HG02759 (cell line): ENCODE results near the gene LUC7L3.
"Not testable (repeated sequence)": the region's sequence is repeated elsewhere in the genome, so short reads cannot be mapped to it uniquely, and the experiment has no call there.

Source experiments
- ATAC-seq: cut with Tn5 transposase; IDR thresholded peaks from one replicate; pipeline ENCODE4 v1.9.1; 2021; ENCODE audit warnings: mild to moderate bottlenecking, moderate library complexity; ENCODE audit not compliant: unreplicated experiment

LUC7L3 gene

DNA sequence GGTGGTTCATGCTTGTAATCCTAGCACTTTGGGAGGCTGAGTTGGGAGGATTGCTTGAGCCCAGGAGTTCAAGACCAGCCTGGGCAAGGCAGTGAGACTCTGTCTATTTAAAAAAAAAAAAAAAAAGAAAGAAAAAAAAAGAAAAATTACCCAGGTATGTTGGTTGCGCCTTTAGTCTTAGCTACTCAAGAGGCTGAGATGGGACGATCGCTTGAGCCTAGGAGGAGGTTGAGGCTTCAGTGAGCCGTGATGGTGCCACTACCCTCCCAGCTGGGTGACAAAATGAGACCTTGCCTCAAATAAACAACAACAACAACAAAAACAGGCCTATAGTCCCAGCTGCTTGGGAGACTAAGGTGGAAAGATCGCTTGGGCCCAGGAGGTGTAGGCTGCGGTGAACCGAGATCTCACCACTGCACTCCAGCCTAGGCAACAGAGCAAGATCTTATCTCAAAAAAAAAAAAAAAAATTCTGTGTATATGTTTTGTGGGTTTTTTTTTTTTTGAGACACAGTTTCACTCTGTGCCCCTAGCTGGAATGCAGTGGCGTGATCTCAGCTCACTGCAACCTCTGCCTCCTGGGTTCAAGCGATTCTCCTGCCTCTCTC, 60.4 kb downstream of the LUC7L3 start:
- no peak for ATAC-seq

GRCh38 chr17:50781167-50781566, 61.8 kb downstream of the LUC7L3 start:
- no peak for ATAC-seq

DNA sequence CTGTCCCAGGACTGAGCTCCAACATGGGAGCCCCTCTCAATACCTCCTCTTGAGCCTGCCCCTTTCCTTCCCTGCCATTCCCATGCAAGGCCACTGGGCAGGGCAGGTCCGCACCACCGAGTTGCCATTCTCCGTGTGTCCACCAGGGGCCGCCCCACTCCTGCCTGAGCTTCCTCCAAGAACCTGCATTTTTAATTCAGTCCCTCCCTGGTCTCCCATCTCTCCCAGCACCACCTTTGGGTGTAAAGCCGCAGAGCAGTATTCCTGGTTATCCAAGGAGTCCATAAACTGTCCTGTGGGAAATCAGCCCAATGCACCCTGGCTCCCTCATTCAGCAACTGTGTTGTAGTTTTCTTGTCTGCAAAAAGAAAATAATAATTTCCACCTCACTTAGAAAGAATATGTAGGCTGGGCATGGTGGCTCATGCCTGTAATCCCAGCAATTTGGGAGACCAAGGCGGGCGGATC, 63.8 kb downstream of the LUC7L3 start:
- ATAC-seq = peak; percentile 61

DNA sequence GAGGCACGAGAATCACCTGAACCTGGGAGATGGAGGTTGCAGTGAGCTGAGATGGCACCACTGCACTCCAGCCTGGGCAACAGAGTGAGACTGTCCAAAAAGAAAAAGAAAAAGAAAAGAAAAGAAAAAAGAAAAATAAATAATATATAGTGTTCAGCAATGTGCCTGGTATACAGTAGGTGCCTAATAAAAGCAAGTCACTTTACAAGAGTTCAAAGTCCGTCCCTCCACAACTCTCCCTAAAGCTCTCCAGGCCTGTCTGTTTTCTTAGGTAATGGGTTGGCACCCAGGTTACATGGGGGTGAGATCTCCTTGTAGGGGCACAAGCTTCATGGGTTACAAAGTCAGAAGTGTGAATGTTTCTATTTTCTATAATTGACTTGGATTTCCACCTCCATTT, 64.5 kb downstream of the LUC7L3 start:
- no peak for ATAC-seq

DNA sequence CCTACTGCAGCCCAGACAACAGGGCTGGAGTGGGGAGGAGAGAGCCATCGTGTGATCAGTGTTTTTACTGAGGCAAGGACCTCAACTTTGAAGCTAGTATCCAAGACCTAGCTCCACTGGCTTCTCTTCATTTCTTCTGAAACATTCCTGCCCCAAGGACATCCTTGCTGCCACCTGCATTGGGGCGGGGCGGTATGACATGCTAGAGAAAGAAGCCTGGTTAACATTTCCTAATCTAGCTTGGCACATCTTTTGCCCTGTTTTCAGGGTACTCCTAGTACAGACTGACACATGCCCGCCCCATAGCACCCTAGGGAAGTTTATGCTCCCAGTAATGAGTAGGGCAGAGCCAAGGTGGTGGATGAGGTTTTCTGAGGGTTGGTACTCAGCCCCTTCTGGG, 65.7 kb downstream of the LUC7L3 start:
- no peak for ATAC-seq

- ATAC-seq = no peak
These were observed 66.7 kb downstream of the LUC7L3 start for GRCh38 chr17:50785946-50786570.

DNA sequence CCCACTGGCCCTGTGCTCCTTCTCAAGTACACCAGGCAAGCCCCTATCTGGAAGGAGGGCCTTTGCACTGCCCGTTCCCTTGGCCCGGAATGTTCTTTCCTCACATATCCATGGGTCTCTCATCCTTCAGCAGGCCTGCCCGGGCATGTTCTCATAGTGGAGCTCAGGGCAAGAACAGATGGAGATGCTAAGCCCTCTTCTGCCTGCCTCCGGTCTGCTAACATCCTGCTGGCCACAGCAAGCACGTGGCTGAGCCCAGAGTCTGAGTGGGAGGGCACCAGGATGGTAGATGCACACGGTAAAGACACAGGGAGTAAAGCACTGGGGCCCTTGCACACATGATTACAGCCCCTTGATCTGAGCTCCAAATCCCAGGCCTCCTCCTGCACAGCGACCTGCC, 67.7 kb downstream of the LUC7L3 start:
- ATAC-seq = no peak

GRCh38 chr17:50790618-50791017, 71.2 kb downstream of the LUC7L3 start:
- no peak for ATAC-seq

- ATAC-seq = no peak
These were observed 72.7 kb downstream of the LUC7L3 start for GRCh38 chr17:50792132-50792531.

DNA sequence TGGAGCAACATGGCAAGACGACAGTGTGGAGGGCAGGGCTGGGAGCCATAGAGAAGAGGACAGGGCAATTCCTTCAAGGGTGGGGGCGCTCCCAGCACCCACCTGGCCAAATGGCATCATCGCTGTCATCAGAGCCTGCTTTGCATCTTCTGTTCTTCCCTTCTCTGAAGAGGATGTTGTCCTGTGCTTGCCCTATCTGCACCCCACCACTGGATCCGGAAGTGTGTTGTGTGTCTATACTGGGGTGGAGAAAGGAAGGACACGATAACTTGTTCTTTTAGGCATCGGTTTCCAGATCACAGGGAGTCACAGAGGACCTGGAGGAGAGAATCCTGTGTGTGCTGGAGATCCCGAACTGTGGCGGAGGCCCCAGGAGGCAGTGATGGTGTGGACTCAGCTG, 73.6 kb downstream of the LUC7L3 start:
- no peak for ATAC-seq

GRCh38 chr17:50794361-50794760, 75.0 kb downstream of the LUC7L3 start:
- no peak for ATAC-seq

- ATAC-seq = no peak
These were observed 77.9 kb downstream of the LUC7L3 start for GRCh38 chr17:50797135-50797810.

GRCh38 chr17:50798424-50799288, 79.3 kb downstream of the LUC7L3 start:
- no peak for ATAC-seq

GRCh38 chr17:50799582-50799981, 80.2 kb downstream of the LUC7L3 start:
- ATAC-seq = no peak

DNA sequence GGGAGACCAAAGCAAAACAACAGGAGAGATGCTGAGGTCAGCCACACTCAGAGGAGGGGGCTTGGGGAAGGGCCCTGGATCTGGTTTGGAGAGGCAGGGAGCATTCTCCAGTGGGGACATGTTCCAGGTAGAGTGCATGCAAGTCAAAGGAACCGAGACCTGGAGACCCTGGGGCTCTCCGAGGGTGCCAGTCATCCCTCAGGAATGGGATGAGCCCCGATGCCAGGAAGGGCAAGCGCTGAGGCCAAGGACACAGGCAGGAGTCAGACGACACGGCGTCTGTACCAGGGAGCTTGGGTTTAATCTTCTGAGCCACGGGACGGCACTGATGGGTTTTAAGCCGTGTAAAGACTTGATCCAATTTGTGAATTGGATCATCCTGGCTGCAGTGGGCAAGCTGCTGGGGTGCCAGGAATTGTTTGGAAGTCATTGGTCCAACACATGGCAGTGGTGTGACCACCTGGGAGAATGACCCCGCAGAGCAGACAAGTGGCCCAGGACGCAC, 80.8 kb downstream of the LUC7L3 start:
- ATAC-seq = no peak

- no peak for ATAC-seq
These were observed 83.5 kb downstream of the LUC7L3 start for GRCh38 chr17:50802609-50803571.

DNA sequence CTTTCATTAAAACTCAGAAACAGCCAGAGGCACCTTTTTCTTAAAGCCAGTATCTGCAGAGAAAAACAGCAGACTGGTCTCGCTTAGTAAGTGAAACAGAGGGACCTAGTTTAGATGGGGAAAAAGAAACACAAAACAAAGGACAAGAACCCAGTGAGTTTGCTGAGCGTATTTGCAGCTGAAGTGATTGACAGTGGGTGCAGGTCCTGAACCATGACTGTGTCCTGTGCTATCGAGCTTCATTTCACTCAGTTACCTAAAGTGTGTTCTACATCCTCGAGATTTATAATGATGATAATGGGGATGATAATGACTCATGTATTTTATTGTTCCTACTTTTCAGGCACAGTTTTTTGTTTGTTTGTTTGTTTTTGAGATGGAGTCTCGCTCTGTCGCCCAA, 84.3 kb downstream of the LUC7L3 start:
- no peak for ATAC-seq

DNA sequence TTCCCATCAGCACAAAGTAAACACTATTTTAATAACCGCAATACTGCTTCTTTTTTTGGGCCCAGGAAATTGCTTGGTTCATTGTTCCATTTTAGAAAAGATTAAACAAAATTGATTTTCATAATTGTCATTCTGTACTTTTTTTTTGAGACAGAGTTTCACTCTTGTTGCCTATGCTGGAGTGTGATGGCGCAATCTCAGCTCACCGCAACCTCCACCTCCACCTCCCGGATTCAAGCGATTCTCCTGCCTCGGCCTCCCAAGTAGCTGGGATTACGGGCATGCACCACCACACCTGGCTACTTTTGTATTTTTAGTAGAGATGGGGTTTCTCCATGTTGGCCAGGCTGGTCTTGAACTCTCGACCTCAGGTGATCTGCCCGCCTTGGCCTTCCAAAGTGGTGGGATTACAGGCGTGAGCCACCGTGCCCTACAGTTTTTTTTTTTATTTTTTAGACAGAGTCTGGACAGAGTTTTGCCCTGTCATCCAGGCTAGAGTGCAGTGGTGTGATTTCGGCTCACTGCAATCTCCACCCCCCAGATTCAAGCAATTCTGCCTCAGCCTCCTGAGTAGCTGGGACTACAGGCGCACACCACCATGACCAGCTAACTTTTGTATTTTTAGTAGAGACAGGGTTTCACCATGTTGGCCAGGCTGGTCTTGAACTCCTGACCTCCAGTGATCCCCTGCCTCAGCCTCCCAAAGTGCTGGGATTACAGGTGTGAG, 85.5 kb downstream of the LUC7L3 start:
- ATAC-seq = not testable (repeated sequence)

- no peak for ATAC-seq
These were observed 86.1 kb downstream of the LUC7L3 start for GRCh38 chr17:50805486-50805885.
